ENCODE data around the gene SUSD4.

SUSD4 gene

GRCh38 chr1:223311826-223312225 is 52.1 kb downstream of the SUSD4 start:
- TF ChIP-seq CTCF (IDR thresholded peaks at IDR 0.05; ENCODE audit: unreplicated experiment in 3 of 3), result no peak
- Mint-ChIP-seq H3K27ac (no peak overlapping the region), H3K4me1 (no peaks in the 10 kb centered on the region), H3K36me3 (ENCODE audit: low read depth) (no peaks in the 10 kb centered on the region), H3K27me3 (ENCODE audit: low read depth) (no peaks in the 10 kb centered on the region), H3K4me3 (no peak overlapping the region), H3K9me3 (peaks cover 2% of the 10 kb centered on the region)

- peaks cover 4% of the 10 kb centered on the region for H3K27me3 Mint-ChIP-seq (ENCODE audit: low read depth)
- no peaks in the 10 kb centered on the region for H3K4me1 Mint-ChIP-seq
- H3K27ac Mint-ChIP-seq, result no peak overlapping the region
Measured at GRCh38 chr1:223308136-223308535, 55.8 kb downstream of the SUSD4 start.

GRCh38 chr1:223307544-223307943 is 56.4 kb downstream of the SUSD4 start:
- H3K4me3 Mint-ChIP-seq, result no peak overlapping the region
- peaks cover 4% of the 10 kb centered on the region for H3K27me3 Mint-ChIP-seq (ENCODE audit: low read depth)
- no peaks in the 10 kb centered on the region for H3K4me1 Mint-ChIP-seq
- no peak overlapping the region for H3K27ac Mint-ChIP-seq
- H3K36me3 Mint-ChIP-seq (ENCODE audit: low read depth), result no peaks in the 10 kb centered on the region
- no peak for TF ChIP-seq CTCF (IDR thresholded peaks at IDR 0.05; ENCODE audit: unreplicated experiment in 3 of 3)
- H3K9me3 Mint-ChIP-seq, result peaks cover 6% of the 10 kb centered on the region

More at GRCh38 chr1:223308136-223308535, 55.8 kb downstream of the SUSD4 start:
- no peak for TF ChIP-seq CTCF (IDR thresholded peaks at IDR 0.05; ENCODE audit: unreplicated experiment in 3 of 3)
- Mint-ChIP-seq H3K4me3 (no peak overlapping the region), H3K36me3 (ENCODE audit: low read depth) (no peaks in the 10 kb centered on the region), H3K9me3 (peaks cover 4% of the 10 kb centered on the region)

- no peaks in the 10 kb centered on the region for H3K4me1 Mint-ChIP-seq
Measured at GRCh38 chr1:223304931-223305330, 59.0 kb downstream of the SUSD4 start.

GRCh38 chr1:223301371-223301770 is 62.6 kb downstream of the SUSD4 start:
- Mint-ChIP-seq H3K4me1 (no peaks in the 10 kb centered on the region), H3K4me3 (no peak overlapping the region), H3K27me3 (ENCODE audit: low read depth) (peaks cover 7% of the 10 kb centered on the region), H3K36me3 (ENCODE audit: low read depth) (no peaks in the 10 kb centered on the region), H3K9me3 (peaks cover 6% of the 10 kb centered on the region), H3K27ac (no peak overlapping the region)
- TF ChIP-seq CTCF (IDR thresholded peaks at IDR 0.05; ENCODE audit: unreplicated experiment in 3 of 3), result no peak

More at GRCh38 chr1:223304931-223305330, 59.0 kb downstream of the SUSD4 start:
- no peak for TF ChIP-seq CTCF (IDR thresholded peaks at IDR 0.05; ENCODE audit: unreplicated experiment in 3 of 3)
- H3K4me3 Mint-ChIP-seq, result no peak overlapping the region
- H3K27me3 Mint-ChIP-seq (ENCODE audit: low read depth), result peaks cover 4% of the 10 kb centered on the region
- no peak overlapping the region for H3K27ac Mint-ChIP-seq
- H3K9me3 Mint-ChIP-seq, result peaks cover 6% of the 10 kb centered on the region
- H3K36me3 Mint-ChIP-seq (ENCODE audit: low read depth), result no peaks in the 10 kb centered on the region

GRCh38 chr1:223299553-223299952 is 64.4 kb downstream of the SUSD4 start:
- Mint-ChIP-seq H3K27ac (no peak overlapping the region), H3K27me3 (ENCODE audit: low read depth) (peaks cover 3% of the 10 kb centered on the region), H3K4me1 (no peaks in the 10 kb centered on the region), H3K36me3 (ENCODE audit: low read depth) (no peaks in the 10 kb centered on the region), H3K4me3 (no peak overlapping the region), H3K9me3 (peaks cover 6% of the 10 kb centered on the region)
- TF ChIP-seq CTCF (IDR thresholded peaks at IDR 0.05; ENCODE audit: unreplicated experiment in 3 of 3), result no peak
